Right lobe of liver (tissue), 6 donors: Measurements from ENCODE around the gene HGD. TPM values are rescaled to one million over a fixed set of nuclear protein-coding genes. Genes with fewer than 3 reads are reported as not detected.

ENCODE experiments used
- ATAC-seq, 4 donors: fragments of 200-7000 bp; cut with Tn5 transposase; one replicate each; pipeline ENCODE4 v1.9.1; 2020; ENCODE audit warnings: mild to moderate bottlenecking in 4 of 4, moderate library complexity in 4 of 4
- DNase-seq, 3 donors: peaks; one replicate each; pipeline ENCODE4 v3.0.0-alpha.2; 2020
- H3K27ac ChIP-seq, 3 donors: fragments of 200-600 bp; one replicate each; pipeline ENCODE4 v1.8.0; 2022
- H3K27me3 ChIP-seq, 2 donors: fragments of 200-600 bp; one replicate each; pipeline ENCODE4 v1.8.0; 2022
- H3K36me3 ChIP-seq, 4 donors: fragments of 200-600 bp; sonication (generic) in 1 of 4; one replicate each; pipeline versions ENCODE4 v1.5.1 to v1.8.0; 2017 to 2022; ENCODE audit warnings: control low read depth in 1 of 4
- H3K4me1 ChIP-seq, 4 donors: fragments of 200-600 bp; sonication (generic) in 1 of 4; one replicate each; pipeline versions ENCODE4 v1.5.1 to v1.8.0; 2017 to 2022; ENCODE audit warnings: control low read depth in 1 of 4
- H3K4me3 ChIP-seq, 3 donors: fragments of 200-600 bp; one replicate each; pipeline ENCODE4 v1.8.0; 2022
- H3K9me3 ChIP-seq, 4 donors: fragments of 200-600 bp; sonication (generic) in 1 of 4; one replicate each; pipeline versions ENCODE4 v1.5.1 to v1.8.0; 2017 to 2022; ENCODE audit warnings: control low read depth in 1 of 4
- POLR2A ChIP-seq: fragments of 450-650 bp; IDR thresholded peaks from one replicate; pipeline ENCODE4 v1.6.1; 2017; ENCODE audit warnings: antibody characterized with exemption, mild to moderate bottlenecking
- WGBS: methylation state at CpG from one replicate; pipeline ENCODE4 v1.1.6; 2018; ENCODE audit warnings: low coverage, low lambda C conversion rate; ENCODE audit not compliant: insufficient coverage; ENCODE audit errors: missing lambda C conversion rate; 5-methylcytosine and 5-hydroxymethylcytosine counted together
- intact Hi-C, 2 donors: fragments of 100-400 bp; cut with DNase I; formaldehyde crosslinking; loops; one replicate each; pipeline versions ENCODE4 v1.11.2 to v1.14.1; 2022
- total RNA-seq, 6 experiments: library from RNA; depleted of rRNA in 2 of 6; stranded (reverse); fragments of >200 nt in 2 of 6; fragmentation: NEBNext Ultra II Directional in 3 of 6; extraction: Animal tissue kit (Norgen Biotek cat#: 25700) in 3 of 6; gene quantifications; one replicate each; pipeline versions ENCODE4 v1.1.0 to v1.2.4, GENCODE V29; 2016 to 2023
- TF ChIP-seq, protein P1 (sequence below), 4 donors: fragments of 200-600 bp in 3 of 4; fragments of 450-650 bp in 1 of 4; IDR thresholded peaks; one replicate each; pipeline versions ENCODE4 v1.5.1 to v1.8.0; 2016 to 2022; ENCODE audit warnings: antibody characterized with exemption in 4 of 4, mild to moderate bottlenecking in 2 of 4
- donor health status: DM: no; HTN: yes; CAD: no.
- donor health status: DM: no; HTN: no; CAD: no.
- donor health status: DM: no; HTN: no; CAD: no.
- donor health status: DM: no; HTN: yes; CAD: no.
- donor health status: DM: no; HTN: yes; CAD: no.

HGD gene
- total RNA-seq, 6 experiments from 2014 or later, result 117 to 610 (median 341) TPM

DNA sequence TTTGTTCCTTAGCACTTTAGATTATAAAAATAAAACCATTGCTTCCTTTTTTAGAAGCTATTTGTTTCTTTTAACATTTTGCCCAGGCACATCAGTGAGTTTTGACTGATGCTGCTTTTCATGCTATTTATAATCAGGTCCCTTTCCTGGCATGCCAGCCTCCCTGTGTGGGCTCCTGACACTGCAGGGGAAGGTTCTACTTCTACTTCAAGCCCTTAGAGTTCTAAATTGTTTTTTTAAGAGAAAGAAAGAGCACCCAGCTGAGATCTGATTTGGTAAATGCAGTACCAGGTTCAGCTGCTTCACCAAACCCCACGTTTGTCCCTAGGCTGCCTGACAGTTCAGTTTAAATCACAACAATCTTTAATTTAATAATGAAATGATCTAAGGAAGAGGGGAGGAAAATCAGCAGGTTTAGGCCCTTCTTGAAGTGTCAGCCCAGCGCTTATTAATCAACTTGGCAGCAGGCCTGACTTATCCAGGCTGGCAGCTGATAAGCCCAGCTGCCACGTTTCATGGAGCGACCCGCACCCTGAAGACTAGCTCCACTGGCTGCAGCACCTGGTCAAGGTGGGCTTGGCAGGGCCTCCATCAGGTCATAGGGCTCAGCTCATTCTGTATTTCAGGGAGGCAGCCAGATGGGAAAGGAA, 29.0 kb downstream of the HGD start:
- no peak for ATAC-seq
- DNase-seq, result no peak
- H3K27me3 ChIP-seq, result no peaks in the 10 kb centered on the region
- H3K36me3 ChIP-seq, result peaks cover 0 to 97% (median 33%) of the 10 kb centered on the region in 4 donors
- no peak overlapping the region for H3K4me3 ChIP-seq
- intact Hi-C loops, result no loop called here
- no peaks in the 10 kb centered on the region for H3K9me3 ChIP-seq
- 75% methylated on average over 4 of the region's 5 CpGs for WGBS
- TF ChIP-seq, protein P1, sequence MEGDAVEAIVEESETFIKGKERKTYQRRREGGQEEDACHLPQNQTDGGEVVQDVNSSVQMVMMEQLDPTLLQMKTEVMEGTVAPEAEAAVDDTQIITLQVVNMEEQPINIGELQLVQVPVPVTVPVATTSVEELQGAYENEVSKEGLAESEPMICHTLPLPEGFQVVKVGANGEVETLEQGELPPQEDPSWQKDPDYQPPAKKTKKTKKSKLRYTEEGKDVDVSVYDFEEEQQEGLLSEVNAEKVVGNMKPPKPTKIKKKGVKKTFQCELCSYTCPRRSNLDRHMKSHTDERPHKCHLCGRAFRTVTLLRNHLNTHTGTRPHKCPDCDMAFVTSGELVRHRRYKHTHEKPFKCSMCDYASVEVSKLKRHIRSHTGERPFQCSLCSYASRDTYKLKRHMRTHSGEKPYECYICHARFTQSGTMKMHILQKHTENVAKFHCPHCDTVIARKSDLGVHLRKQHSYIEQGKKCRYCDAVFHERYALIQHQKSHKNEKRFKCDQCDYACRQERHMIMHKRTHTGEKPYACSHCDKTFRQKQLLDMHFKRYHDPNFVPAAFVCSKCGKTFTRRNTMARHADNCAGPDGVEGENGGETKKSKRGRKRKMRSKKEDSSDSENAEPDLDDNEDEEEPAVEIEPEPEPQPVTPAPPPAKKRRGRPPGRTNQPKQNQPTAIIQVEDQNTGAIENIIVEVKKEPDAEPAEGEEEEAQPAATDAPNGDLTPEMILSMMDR (IDR thresholded peaks at IDR 0.05), result no peak
- TF ChIP-seq POLR2A, result no peak
- H3K4me1 ChIP-seq, result no peaks in the 10 kb centered on the region
- H3K27ac ChIP-seq, result no peak overlapping the region

DNA sequence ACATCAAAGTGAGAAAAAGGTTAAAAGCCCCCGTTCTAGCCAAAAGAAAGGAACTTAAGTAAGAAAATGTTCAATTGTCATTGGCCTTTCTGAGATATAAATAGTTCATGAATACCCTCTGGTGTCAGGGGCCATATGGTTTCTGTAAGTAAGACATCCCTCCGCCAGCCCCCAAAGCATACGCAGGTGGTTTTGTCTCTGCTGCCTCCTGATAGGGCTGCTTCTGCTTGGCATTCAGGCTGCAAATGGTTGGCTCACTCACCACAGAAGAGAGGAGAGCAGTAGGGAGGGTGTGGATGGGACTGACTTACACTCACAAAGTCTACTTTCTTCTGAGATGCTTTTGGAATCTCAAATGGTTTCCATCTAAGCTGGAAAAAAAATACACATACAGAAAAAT, 29.8 kb downstream of the HGD start:
- Histone ChIP-seq H3K36me3 (peaks cover 0 to 97% (median 37%) of the 10 kb centered on the region in 4 donors), H3K27ac (no peak overlapping the region), H3K27me3 (no peaks in the 10 kb centered on the region), H3K4me1 (no peaks in the 10 kb centered on the region), H3K4me3 (no peak overlapping the region), H3K9me3 (no peaks in the 10 kb centered on the region)
- TF ChIP-seq POLR2A, result no peak
- TF ChIP-seq, protein P1 (IDR thresholded peaks at IDR 0.05), result no peak
- ATAC-seq (no peak), DNase-seq (no peak)
- intact Hi-C loops, result no loop called here
- 75% methylated on average over 3 of the region's 3 CpGs for WGBS

DNA sequence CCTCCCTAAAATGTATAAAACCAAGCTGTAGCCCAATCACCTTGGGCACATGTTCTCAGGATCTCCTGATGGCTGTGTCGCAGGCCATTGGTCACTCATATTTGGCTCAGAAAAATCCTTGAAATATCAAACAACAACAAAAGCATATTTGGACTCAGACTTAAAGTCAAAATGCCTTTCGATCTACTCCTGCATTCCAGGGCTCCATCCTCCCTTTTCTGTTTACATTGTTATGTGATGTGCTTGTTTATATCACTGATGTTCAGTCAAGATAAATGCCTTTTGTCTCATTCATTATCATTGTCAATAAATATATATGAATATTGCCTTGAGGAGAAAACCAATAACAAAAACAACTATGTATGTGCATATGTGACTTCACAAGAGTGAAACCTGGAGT, 31.7 kb downstream of the HGD start:
- no peaks in the 10 kb centered on the region for H3K9me3 ChIP-seq

GRCh38 chr3:120649830-120650233, 32.2 kb downstream of the HGD start:
- intact Hi-C loops, result no loop called here
- TF ChIP-seq POLR2A, result peak; percentile 7
- TF ChIP-seq, protein P1 (IDR thresholded peaks at IDR 0.05), result no peak
- Histone ChIP-seq H3K27me3 (no peaks in the 10 kb centered on the region), H3K36me3 (peaks cover 0 to 98% (median 43%) of the 10 kb centered on the region in 4 donors), H3K9me3 (no peaks in the 10 kb centered on the region), H3K4me3 (no peak overlapping the region), H3K27ac (no peak overlapping the region), H3K4me1 (no peaks in the 10 kb centered on the region)
- no peak for DNase-seq
- 66% methylated on average over 3 of the region's 3 CpGs for WGBS
- ATAC-seq, result peak in 2 of 4 donors; percentile 50 to 81

More for the DNA sequence above, 31.7 kb downstream of the HGD start:
- DNase-seq (no peak), ATAC-seq (no peak)
- Histone ChIP-seq H3K36me3 (peaks cover 0 to 98% (median 43%) of the 10 kb centered on the region in 4 donors), H3K27ac (no peak overlapping the region), H3K27me3 (no peaks in the 10 kb centered on the region), H3K4me3 (no peak overlapping the region), H3K4me1 (no peaks in the 10 kb centered on the region)
- WGBS, result 77% methylated on average over 2 of the region's 2 CpGs
- TF ChIP-seq, protein P1 (IDR thresholded peaks at IDR 0.05), result no peak
- no peak for TF ChIP-seq POLR2A
- intact Hi-C loops, result no loop called here
